ENCODE results near the gene SLC6A13. TPM values are rescaled to one million over a fixed set of nuclear protein-coding genes. Genes with fewer than 3 reads are reported as not detected.

Gene SLC6A13
- total RNA-seq, 1 experiment from 2014 or later = not detected

DNA sequence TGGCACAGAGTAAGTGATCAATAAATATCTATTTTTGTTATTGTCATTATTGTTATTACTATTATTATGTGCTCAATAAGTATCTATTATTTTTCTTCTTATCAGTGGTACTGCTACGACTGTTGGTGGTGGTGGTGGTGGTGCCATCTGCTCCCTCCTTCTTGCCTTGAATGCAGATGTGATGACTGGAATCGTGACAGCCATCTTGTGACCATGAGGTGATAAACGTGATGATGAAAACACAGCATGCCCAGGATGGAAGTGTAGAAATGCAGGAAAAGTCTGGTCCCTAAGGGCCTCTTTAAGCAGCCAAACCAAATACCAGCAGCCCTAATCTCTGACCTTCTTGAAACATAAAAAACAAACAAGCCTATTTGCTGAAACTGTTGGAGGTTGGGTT lies 71.1 kb downstream of the SLC6A13 start:
- Histone ChIP-seq H2AFZ (ENCODE audit: low read length) (no peak overlapping the region), H3K4me1 (ENCODE audit: insufficient read depth, low read length) (no peaks in the 10 kb centered on the region), H3K36me3 (ENCODE audit: low read depth, low read length) (no peaks in the 10 kb centered on the region), H4K20me1 (ENCODE audit: low read length) (no peaks in the 10 kb centered on the region), H3K4me2 (ENCODE audit: low read length) (no peak overlapping the region), H3F3A (ENCODE audit: low read length, unreplicated experiment) (no peaks in the 10 kb centered on the region), H3K27me3 (ENCODE audit: low read length) (peaks cover 13% of the 10 kb centered on the region; the same call in 1 of the 2 replicates), H3K27ac (ENCODE audit: low read length) (no peak overlapping the region), H3K9me2 (replicated peaks; ENCODE audit: low read length) (no peaks in the 10 kb centered on the region), H3K4me3 (ENCODE audit: low read length) (no peak overlapping the region), H3K9me3 (ENCODE audit: low read length) (no peaks in the 10 kb centered on the region), H3K9ac (ENCODE audit: low read length) (no peak overlapping the region), H3K79me2 (ENCODE audit: low read length) (no peaks in the 10 kb centered on the region)
- TF ChIP-seq EZH2phosphoT487 (IDR thresholded peaks at IDR 0.05; ENCODE audit: borderline replicate concordance, low read length) (no peak), EZH2 (IDR thresholded peaks at IDR 0.05; ENCODE audit: low read length, unreplicated experiment) (no peak)
- TF ChIP-seq, protein P1, sequence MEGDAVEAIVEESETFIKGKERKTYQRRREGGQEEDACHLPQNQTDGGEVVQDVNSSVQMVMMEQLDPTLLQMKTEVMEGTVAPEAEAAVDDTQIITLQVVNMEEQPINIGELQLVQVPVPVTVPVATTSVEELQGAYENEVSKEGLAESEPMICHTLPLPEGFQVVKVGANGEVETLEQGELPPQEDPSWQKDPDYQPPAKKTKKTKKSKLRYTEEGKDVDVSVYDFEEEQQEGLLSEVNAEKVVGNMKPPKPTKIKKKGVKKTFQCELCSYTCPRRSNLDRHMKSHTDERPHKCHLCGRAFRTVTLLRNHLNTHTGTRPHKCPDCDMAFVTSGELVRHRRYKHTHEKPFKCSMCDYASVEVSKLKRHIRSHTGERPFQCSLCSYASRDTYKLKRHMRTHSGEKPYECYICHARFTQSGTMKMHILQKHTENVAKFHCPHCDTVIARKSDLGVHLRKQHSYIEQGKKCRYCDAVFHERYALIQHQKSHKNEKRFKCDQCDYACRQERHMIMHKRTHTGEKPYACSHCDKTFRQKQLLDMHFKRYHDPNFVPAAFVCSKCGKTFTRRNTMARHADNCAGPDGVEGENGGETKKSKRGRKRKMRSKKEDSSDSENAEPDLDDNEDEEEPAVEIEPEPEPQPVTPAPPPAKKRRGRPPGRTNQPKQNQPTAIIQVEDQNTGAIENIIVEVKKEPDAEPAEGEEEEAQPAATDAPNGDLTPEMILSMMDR (conservative IDR thresholded peaks at IDR 0.05; ENCODE audit: low read depth, low read length) = no peak
- intact Hi-C loops (cut with micrococcal nuclease) = no loop called here
- POLR2A ChIA-PET (ENCODE audit: unreplicated experiment) = no interaction called here
- BruUV-seq (replicated peaks) = no TSS peak
- CTCF ChIA-PET = no interaction called here
- DNase-seq (no peak), ATAC-seq (no peak)

DNA sequence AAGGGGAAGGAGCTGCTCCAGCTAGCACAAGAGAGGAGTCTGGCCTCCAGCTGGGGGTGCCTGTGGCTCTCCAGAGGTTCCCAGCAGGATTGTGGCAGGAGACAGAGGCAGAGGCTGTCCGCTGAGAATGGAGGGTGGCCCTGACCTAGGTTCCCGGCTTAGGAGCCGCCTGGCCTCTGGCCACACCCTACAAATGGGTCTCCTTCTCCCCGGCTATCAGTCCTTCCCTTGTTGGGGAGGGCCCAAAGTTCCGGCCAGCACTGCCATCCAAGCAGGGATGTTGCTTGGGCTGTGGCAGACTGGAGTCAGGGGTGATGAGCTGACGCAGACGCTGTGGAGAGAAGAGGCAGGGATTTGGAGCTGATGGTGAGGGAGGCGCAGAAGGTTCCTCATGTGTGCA lies 71.8 kb downstream of the SLC6A13 start:
- no peaks in the 10 kb centered on the region for H3K4me1 ChIP-seq (ENCODE audit: insufficient read depth, low read length)
- H3K27me3 ChIP-seq (ENCODE audit: low read length) = peaks cover 13% of the 10 kb centered on the region; the same call in 1 of the 2 replicates
- ChIA-PET CTCF (no interaction called here), POLR2A (ENCODE audit: unreplicated experiment) (no interaction called here)
- H3F3A ChIP-seq (ENCODE audit: low read length, unreplicated experiment) = no peaks in the 10 kb centered on the region
- no peaks in the 10 kb centered on the region for H3K9me2 ChIP-seq (replicated peaks; ENCODE audit: low read length)
- no peak overlapping the region for H3K27ac ChIP-seq (ENCODE audit: low read length)
- H3K4me2 ChIP-seq (ENCODE audit: low read length) = no peak overlapping the region
- no peak for DNase-seq
- no peaks in the 10 kb centered on the region for H4K20me1 ChIP-seq (ENCODE audit: low read length)
- H3K36me3 ChIP-seq (ENCODE audit: low read depth, low read length) = no peaks in the 10 kb centered on the region
- H3K4me3 ChIP-seq (ENCODE audit: low read length) = no peak overlapping the region
- no peak overlapping the region for H2AFZ ChIP-seq (ENCODE audit: low read length)
- ATAC-seq = no peak
- TF ChIP-seq EZH2 (IDR thresholded peaks at IDR 0.05; ENCODE audit: low read length, unreplicated experiment) (no peak), EZH2phosphoT487 (IDR thresholded peaks at IDR 0.05; ENCODE audit: borderline replicate concordance, low read length) (no peak)
- TF ChIP-seq, protein P1 (conservative IDR thresholded peaks at IDR 0.05; ENCODE audit: low read depth, low read length) = no peak
- no peak overlapping the region for H3K9ac ChIP-seq (ENCODE audit: low read length)
- no peaks in the 10 kb centered on the region for H3K79me2 ChIP-seq (ENCODE audit: low read length)
- no peaks in the 10 kb centered on the region for H3K9me3 ChIP-seq (ENCODE audit: low read length)
- BruUV-seq (replicated peaks) = no TSS peak
- intact Hi-C loops (cut with micrococcal nuclease) = no loop called here

DNA sequence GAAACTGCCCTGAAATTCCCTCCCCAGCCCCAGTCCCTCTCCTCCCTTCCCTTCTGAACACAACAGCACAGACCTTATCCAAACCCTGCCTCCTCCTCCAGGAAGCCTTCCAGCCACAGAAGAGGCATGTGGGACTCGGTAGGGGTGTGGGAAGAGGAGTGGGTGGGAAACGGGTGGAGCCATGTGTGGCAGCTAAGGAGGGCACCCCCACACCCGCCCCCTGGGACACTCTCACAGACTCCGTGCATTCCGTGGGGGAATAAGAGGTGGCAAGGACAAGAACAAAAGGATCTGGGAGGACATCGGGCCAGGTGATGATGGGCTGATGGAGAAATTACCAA lies 73.0 kb downstream of the SLC6A13 start:
- H3K27me3 ChIP-seq (ENCODE audit: low read length) = peaks cover 12% of the 10 kb centered on the region; the same call in 1 of the 2 replicates
- intact Hi-C loops (cut with micrococcal nuclease) = no loop called here
- no peak overlapping the region for H2AFZ ChIP-seq (ENCODE audit: low read length)

More for the DNA sequence above, 73.0 kb downstream of the SLC6A13 start:
- Histone ChIP-seq H3K27ac (ENCODE audit: low read length) (no peak overlapping the region), H4K20me1 (ENCODE audit: low read length) (no peaks in the 10 kb centered on the region), H3F3A (ENCODE audit: low read length, unreplicated experiment) (no peaks in the 10 kb centered on the region), H3K4me2 (ENCODE audit: low read length) (no peak overlapping the region; the same call in 1 of the 2 replicates), H3K9me2 (replicated peaks; ENCODE audit: low read length) (no peaks in the 10 kb centered on the region), H3K4me3 (ENCODE audit: low read length) (no peak overlapping the region), H3K9ac (ENCODE audit: low read length) (no peak overlapping the region), H3K79me2 (ENCODE audit: low read length) (no peaks in the 10 kb centered on the region), H3K36me3 (ENCODE audit: low read depth, low read length) (no peaks in the 10 kb centered on the region), H3K4me1 (ENCODE audit: insufficient read depth, low read length) (no peaks in the 10 kb centered on the region), H3K9me3 (ENCODE audit: low read length) (no peaks in the 10 kb centered on the region)
- TF ChIP-seq, protein P1 (conservative IDR thresholded peaks at IDR 0.05; ENCODE audit: low read depth, low read length) = no peak
- no peak for TF ChIP-seq EZH2phosphoT487 (IDR thresholded peaks at IDR 0.05; ENCODE audit: borderline replicate concordance, low read length)
- TF ChIP-seq EZH2 (IDR thresholded peaks at IDR 0.05; ENCODE audit: low read length, unreplicated experiment) = no peak
- no peak for ATAC-seq
- ChIA-PET POLR2A (ENCODE audit: unreplicated experiment) (no interaction called here), CTCF (no interaction called here)
- BruUV-seq (replicated peaks) = no TSS peak
- no peak for DNase-seq

Measured in PC-3 (cell line).